Measurements from ENCODE around the gene WDR45. TPM values are rescaled to one million over a fixed set of nuclear protein-coding genes. Genes with fewer than 3 reads are reported as not detected.

WDR45 gene
- total RNA-seq, 4 donors from 2014 or later = 90.9 to 108 (median 97.7) TPM

DNA sequence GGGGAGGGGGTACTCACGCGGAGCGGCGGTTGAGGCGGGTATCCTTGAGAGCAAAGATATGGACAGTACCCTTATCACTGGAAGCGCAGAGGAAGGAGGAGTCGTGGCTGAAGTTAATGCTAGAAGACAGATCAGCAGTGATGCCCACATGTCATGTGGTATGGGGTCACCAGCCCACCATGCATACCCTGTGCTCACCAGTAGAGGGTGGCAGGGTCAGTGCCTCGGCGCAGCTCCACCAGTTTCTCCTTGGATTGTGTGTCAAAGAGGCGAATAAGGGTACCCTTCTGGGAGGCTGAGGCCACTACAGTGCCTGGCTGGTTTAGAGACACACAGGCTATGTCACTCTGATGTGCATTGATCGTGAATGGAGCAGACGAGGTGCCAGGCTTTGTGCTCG lies 4.3 kb downstream of the WDR45 start:
- TF ChIP-seq POLR2A (IDR thresholded peaks at IDR 0.05) = no peak
- TF ChIP-seq, protein P1, sequence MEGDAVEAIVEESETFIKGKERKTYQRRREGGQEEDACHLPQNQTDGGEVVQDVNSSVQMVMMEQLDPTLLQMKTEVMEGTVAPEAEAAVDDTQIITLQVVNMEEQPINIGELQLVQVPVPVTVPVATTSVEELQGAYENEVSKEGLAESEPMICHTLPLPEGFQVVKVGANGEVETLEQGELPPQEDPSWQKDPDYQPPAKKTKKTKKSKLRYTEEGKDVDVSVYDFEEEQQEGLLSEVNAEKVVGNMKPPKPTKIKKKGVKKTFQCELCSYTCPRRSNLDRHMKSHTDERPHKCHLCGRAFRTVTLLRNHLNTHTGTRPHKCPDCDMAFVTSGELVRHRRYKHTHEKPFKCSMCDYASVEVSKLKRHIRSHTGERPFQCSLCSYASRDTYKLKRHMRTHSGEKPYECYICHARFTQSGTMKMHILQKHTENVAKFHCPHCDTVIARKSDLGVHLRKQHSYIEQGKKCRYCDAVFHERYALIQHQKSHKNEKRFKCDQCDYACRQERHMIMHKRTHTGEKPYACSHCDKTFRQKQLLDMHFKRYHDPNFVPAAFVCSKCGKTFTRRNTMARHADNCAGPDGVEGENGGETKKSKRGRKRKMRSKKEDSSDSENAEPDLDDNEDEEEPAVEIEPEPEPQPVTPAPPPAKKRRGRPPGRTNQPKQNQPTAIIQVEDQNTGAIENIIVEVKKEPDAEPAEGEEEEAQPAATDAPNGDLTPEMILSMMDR (IDR thresholded peaks at IDR 0.05) = no peak
- TF ChIP-seq EP300 (IDR thresholded peaks at IDR 0.05) = no peak
- H3K9me3 ChIP-seq = no peaks in the 10 kb centered on the region
- no peak overlapping the region for H3K27ac ChIP-seq
- no peak for DNase-seq (ENCODE audit: low spot score in 2 of 2)
- H3K4me3 ChIP-seq = no peak overlapping the region
- WGBS, 2 donors = 86 to 89% methylated on average over 10 to 13 of the region's 13 CpGs
- no peaks in the 10 kb centered on the region for H3K27me3 ChIP-seq
- peaks cover 0 to 32% (median 7%) of the 10 kb centered on the region in 4 donors for H3K4me1 ChIP-seq
- H3K36me3 ChIP-seq = peaks cover 0 to 36% (median 0%) of the 10 kb centered on the region in 3 donors

DNA sequence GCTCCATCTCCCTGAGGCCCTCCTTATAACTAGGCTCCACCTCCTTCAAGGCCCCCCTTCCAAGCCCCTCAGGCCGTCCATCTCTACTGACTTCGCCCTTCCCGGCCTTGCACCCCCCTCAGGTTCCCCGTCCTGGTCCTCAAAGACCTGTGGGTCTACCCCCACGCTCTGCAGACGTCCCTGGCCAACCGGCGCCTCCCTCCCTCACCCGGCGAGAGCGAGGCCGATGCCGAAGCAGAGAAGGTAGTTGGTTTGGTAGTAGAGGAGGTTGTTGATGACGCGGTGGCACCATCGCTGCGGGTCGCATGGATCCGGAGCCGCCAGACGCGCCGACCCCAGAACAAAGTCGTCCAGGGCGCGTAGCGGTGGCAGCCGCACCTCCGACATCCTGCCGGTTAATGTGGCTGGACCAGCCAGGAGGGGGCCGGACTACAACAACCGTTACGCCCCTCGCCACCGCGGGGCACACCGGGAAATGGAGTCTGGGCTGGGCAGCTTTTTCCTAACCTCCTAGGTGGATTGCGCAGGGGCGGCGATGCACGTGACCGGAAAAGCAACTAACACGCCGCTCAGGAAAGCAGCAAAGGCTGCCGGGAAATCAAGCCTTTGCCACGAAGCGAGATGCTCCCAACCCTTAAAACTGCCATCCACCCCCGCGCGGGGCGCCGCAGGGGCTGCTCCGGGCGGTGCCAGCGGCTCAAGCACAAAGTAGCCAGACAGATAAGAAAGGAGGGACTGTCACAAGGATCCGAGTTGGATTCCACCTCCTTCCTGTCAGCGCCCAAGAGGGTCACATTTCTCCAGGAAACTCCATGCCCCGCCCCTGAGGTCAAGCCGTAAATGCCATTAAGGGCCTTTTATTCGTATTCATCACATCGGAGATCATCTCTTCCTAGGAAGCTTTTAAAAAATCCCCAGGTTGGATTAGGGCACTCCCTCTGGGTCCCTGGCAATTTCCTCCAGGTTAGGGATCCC lies 5.8 kb downstream of the WDR45 start, which contains the start of gene PRAF2:
TSS of gene PRAF2 (minus strand) at position 402 of the 975 bp plus-strand sequence. CDS start at position 387, 15 bp downstream.
- TF ChIP-seq, protein P1 (IDR thresholded peaks at IDR 0.05) = peak in 2 of 5 experiments; percentile 14 to 28
- peak in 1 of 2 donors; percentile 58 for TF ChIP-seq POLR2A (IDR thresholded peaks at IDR 0.05)
- TF ChIP-seq EP300 (IDR thresholded peaks at IDR 0.05) = peak; percentile 77 to 89
- H3K4me1 ChIP-seq = peaks cover 0 to 32% (median 5%) of the 10 kb centered on the region in 4 donors
- H3K27ac ChIP-seq = peak within 1 kb of the TSS; percentile 58 to 87 (median 78)
- no peaks in the 10 kb centered on the region for H3K9me3 ChIP-seq
- WGBS, 2 donors = 6 to 51% methylated on average over 17 to 60 of the region's 61 CpGs
- H3K4me3 ChIP-seq = peak within 1 kb of the TSS; percentile 44 to 63 (median 51)
- H3K36me3 ChIP-seq = peaks cover 0 to 36% (median 0%) of the 10 kb centered on the region in 3 donors
- DNase-seq (ENCODE audit: low spot score in 2 of 2) = peak; percentile 86 to 89
- H3K27me3 ChIP-seq = no peaks in the 10 kb centered on the region

DNA sequence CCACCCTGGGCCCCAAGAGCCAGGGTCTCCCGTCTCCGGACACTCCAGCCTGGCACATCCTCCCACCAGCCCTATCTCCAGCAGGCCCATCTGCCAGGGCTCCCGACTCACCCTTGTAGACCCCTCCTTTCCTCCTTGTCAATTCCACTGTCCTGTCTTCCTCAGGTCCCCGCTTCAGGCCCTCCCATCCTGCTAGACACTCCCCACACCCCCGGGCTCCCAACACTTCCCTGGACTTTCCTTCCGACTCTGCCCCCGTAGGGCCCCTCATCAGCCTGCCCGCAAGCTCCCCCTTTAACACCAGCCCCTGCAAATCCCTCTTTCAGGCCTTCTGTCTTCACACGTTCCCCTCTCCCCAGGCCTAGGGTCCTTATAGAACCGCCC lies 7.0 kb downstream of the WDR45 start:
- TF ChIP-seq EP300 (IDR thresholded peaks at IDR 0.05) (no peak), POLR2A (IDR thresholded peaks at IDR 0.05) (no peak)
- TF ChIP-seq, protein P1 (IDR thresholded peaks at IDR 0.05) = no peak
- no peak for DNase-seq (ENCODE audit: low spot score in 2 of 2)
- 28 to 53% methylated on average over 8 to 10 of the region's 10 CpGs for WGBS, 2 donors
- Histone ChIP-seq H3K36me3 (peaks cover 0 to 33% (median 0%) of the 10 kb centered on the region in 3 donors), H3K4me1 (peaks cover 0 to 21% (median 4%) of the 10 kb centered on the region in 4 donors), H3K4me3 (peak overlapping the region in 3 of 4 donors; percentile 16 to 63 (median 50)), H3K27ac (peak overlapping the region in 2 of 4 donors; percentile 19 to 87), H3K9me3 (no peaks in the 10 kb centered on the region), H3K27me3 (no peaks in the 10 kb centered on the region)

DNA sequence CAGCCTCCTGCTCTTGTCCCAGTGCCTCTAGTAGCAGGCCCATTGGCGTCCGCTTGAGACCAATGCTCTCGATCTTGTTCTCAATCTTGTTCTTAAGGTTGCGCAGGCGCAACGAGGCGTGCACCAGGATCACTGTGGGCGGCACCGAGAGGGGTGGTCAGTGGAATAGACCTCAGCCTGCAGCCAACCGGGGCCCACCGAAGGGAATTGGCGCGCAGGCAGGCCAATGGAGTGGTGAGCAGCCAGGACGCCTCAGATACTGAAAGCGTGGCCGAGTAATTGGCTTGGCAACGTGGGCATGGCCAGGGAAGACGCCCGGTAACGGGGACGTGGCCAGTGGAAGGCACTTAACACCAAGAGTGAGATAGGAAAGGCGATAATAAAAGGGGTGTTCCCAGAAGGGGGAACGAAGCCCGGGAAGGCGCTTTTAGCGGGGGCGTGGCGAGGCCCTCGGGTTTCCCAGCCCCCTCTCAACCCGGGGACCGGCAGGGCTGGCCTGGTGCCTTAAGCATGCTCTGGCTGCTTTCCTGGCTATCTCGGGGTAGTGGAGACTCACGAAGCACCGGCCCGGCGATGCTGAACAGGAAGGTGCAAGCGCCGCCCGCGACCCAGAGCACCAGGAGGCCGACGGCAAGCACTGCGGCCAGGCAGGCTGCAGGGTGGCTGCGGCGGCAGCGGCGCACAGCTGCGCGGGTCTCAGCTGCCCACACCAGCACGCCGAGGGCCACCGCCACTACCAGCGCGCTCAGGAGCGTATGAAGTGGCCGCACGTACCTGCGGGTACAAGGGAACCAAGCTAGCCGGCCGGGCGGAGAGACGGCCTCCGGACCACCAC lies 7.6 kb downstream of the WDR45 start:
- H3K9me3 ChIP-seq = no peaks in the 10 kb centered on the region
- H3K27me3 ChIP-seq = no peaks in the 10 kb centered on the region
- peak in 1 of 2 donors; percentile 23 for TF ChIP-seq EP300 (IDR thresholded peaks at IDR 0.05)
- peak in 1 of 2 donors; percentile 19 for TF ChIP-seq POLR2A (IDR thresholded peaks at IDR 0.05)
- TF ChIP-seq, protein P1 (IDR thresholded peaks at IDR 0.05) = no peak
- H3K27ac ChIP-seq = peak overlapping the region in 3 of 4 donors; percentile 19 to 87 (median 55)
- WGBS, 2 donors = 28 to 66% methylated on average over 18 to 62 of the region's 63 CpGs
- peaks cover 0 to 19% (median 4%) of the 10 kb centered on the region in 4 donors for H3K4me1 ChIP-seq
- peak; percentile 62 to 68 for DNase-seq (ENCODE audit: low spot score in 2 of 2)
- H3K4me3 ChIP-seq = peak overlapping the region in 3 of 4 donors; percentile 16 to 63 (median 50)
- peaks cover 0 to 33% (median 0%) of the 10 kb centered on the region in 3 donors for H3K36me3 ChIP-seq
